Measurements from ENCODE around the gene MGAT4B.
A peak's percentile ranks its signal among the peaks of the same experiment; 100 is the strongest.
"Not testable (repeated sequence)": the region's sequence is repeated elsewhere in the genome, so short reads cannot be mapped to it uniquely, and the experiment has no call there.

Gene MGAT4B

GRCh38 chr5:179806250-179807048 lies at the start of gene MGAT4B:
TSS of gene MGAT4B (minus strand) at chr5:179806866. CDS start at chr5:179806583, 283 bp downstream.
- peak; percentile 76 for DNase-seq (ENCODE audit: low spot score)

GRCh38 chr5:179854356-179854755 lies 47.7 kb upstream of the MGAT4B start:
- no peak for DNase-seq (ENCODE audit: low spot score)

DNA sequence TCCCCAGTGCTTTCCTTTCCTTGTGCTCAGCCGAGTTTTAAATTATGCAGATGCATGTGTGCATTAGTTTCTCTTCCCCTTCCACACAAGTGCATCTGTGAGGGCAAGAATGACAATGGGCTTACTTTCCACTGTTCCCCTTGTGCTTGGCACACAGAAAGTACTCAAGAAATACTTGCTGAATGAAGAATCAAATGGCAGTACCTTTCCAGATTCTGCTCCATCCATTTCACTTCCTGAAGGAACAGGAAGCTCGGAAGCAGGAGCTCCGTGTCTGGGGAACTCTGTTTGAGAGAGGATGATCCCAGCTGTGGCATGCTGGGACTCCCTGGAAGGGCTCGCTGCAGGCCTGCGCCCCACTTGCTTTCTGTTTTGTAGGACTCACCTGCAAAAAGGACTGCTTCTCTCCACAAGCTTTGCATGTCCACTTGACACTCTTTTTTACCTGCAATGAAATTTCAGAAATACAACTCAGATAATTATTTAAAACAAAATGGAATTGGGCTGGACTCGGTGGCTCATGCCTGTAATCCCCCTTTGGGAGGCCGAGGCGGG lies 46.4 kb upstream of the MGAT4B start:
- DNase-seq (ENCODE audit: low spot score) = no peak

GRCh38 chr5:179841621-179842020 lies 35.0 kb upstream of the MGAT4B start:
- DNase-seq (ENCODE audit: low spot score) = no peak

GRCh38 chr5:179840766-179841165 lies 34.1 kb upstream of the MGAT4B start:
- DNase-seq (ENCODE audit: low spot score) = no peak

DNA sequence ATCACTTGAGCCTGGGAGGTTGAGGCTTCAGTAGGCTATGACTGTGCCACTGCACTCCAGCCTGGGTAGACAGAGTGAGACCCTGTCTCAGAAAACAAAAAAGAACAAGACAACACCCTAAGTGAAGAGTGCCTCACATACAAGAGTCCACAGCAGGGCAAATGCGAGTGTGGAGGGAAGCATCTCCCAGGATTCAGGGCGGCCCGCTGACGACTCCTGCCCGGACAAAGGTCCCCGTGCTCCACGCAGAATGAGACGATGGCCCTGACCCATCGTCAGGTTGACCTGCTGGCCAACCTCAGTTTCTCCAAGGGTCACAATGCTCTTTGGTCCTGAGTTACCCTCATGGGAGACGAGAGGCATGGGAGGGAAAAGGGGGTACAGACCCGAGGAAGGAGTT lies 33.7 kb upstream of the MGAT4B start:
- no peak for DNase-seq (ENCODE audit: low spot score)

DNA sequence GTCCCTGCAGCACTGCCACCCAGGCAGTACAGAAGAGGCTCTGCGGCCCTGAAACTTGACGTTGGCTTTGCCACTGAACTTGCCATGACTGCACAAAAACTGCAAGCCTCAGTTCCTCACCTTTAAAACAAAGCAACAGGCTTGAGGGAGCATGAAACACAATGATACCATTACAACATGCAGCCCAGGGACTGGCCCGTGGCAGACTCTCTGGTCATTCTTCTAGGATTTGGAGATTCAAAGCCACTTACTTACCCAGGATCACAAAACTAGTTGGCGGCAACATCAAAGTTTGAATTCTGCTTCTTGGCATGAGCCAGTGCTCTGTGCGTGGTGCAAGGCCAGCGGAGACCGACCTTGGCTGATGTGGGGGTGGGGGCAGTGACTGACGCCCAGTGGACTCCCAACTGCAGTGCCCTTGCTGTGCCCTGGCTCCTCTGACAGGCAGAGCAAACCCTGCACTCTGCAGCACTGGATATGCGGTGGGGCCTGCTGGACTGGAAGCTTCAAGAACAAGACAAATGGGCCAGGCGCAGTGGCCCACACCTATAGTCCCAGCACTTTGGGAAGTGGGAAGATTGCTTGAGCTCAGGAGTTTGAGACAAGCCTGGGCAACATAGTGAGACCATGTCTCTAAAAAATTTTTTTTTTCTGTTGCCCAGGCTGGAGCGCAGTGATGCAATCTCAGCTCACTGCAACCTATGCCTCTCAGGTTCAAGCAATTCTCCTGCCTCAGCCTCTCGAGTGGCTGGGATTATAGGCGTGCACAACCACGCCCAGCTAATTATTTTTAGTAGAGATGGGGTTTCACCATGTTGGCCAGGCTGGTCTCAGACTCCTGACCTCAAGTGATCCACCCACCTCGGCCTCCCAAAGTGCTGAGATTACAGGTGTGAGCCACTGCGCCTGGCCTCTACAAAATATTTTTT lies 32.9 kb upstream of the MGAT4B start:
- no peak for DNase-seq (ENCODE audit: low spot score)

DNA sequence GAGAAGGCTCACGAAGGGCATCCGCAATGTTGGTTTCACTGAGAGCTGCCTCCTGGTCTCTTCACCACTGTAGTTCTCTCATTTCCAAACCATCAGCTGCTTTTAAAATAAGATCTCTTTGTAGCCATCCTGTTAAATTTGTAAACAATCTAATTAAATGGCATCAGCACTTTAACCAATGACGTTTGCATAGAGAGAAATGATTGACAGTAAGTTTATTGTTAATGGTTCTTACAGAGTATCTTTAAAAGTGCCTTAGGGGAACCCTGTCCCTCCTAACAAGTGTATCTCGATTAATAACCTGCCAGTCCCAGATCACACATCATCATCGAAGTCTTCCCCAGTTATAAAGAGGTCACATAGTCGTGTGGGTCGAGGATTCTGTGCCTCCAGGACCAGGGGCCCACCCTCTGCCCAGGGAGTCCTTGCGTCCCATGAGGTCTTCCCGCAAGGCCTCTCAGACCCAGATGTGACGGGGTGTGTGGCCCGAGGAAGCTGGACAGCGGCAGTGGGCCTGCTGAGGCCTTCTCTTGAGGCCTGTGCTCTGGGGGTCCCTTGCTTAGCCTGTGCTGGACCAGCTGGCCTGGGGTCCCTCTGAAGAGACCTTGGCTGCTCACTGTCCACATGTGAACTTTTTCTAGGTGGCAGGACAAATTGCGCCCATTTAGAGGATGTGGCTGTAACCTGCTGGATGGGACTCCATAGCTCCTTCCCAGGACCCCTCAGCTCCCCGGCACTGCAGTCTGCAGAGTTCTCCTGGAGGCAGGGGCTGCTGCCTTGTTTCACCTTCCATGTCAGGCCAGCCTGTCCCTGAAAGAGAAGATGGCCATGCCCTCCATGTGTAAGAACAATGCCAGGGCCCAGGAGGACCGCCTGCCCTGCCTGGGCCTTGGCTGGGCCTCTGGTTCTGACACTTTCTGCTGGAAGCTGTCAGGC lies 30.7 kb upstream of the MGAT4B start:
- no peak for DNase-seq (ENCODE audit: low spot score)

GRCh38 chr5:179836225-179837019 lies 29.8 kb upstream of the MGAT4B start:
- no peak for DNase-seq (ENCODE audit: low spot score)

GRCh38 chr5:179834871-179835270 lies 28.2 kb upstream of the MGAT4B start:
- DNase-seq (ENCODE audit: low spot score) = not testable (repeated sequence)

DNA sequence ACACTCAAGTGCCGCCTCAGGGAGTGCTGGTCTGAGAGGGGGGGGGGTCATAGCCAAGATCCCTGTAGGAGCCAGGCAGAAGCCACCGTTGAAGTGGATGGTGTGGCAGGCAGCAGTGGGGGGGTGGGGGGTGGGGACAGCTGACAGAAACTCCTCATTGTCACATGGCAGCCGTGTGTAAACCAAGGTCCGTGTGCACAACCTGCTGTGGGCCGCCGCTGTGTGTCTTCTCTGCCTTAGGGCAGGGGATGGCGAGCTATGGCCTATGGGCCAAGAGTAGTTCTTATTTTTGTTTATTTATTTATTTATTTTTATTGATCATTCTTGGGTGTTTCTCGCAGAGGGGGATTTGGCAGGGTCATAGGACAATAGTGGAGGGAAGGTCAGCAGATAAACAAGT lies 27.5 kb upstream of the MGAT4B start:
- no peak for DNase-seq (ENCODE audit: low spot score)

DNA sequence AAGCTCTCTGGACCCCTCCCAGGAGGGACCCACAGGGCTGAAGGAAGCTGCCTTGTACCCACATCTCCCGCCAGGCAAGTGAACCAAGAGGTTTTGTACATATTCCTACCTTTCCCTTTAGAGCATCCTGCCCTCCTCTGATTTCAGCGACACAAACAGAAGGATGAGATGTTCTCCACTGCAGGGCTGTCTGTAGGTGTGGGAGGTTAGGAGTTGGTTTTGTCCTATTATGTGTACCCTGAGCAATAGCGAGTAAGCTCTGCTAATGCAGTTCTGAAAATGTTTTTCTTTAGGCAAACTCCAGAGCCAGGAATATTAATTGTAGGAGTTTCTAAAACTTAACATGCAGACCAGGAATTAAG lies 27.0 kb upstream of the MGAT4B start:
- DNase-seq (ENCODE audit: low spot score) = no peak

GRCh38 chr5:179833056-179833708 lies 26.5 kb upstream of the MGAT4B start:
- DNase-seq (ENCODE audit: low spot score) = no peak

GRCh38 chr5:179832039-179832745 lies 25.5 kb upstream of the MGAT4B start:
- DNase-seq (ENCODE audit: low spot score) = no peak

GRCh38 chr5:179830818-179831468 lies 24.3 kb upstream of the MGAT4B start:
- DNase-seq (ENCODE audit: low spot score) = no peak

DNA sequence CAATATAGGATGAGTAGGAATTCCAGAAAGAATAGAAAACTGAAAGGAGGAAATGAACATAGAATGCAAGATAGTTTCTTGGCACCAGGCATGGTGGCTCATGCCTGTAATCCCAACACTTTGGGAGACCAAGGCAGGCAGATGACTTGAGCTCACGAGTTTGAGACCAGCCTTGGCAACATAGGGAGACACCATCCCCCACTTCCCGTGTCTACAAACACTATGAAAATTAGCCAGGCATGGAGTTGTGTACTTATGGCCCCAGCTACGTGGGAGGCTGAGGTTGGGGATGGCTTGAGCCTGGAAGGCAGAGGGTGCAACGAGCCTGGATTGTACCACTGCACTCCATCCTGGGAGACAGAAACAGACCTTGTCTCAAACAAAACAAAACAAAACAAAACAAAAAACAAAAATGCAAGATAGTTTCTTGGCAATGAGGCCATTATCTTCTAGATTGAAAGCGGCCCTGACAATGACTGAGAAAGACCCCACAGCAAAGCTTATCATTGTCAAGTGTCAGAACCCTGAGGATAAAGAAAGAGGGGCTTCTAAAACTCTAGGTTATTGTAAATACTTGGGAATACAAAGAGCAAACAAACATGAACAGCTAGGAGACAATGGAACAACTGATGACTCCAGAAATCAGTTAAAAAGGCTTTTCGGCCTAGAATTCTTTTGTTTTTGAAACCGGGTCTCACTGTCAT lies 23.2 kb upstream of the MGAT4B start:
- DNase-seq (ENCODE audit: low spot score) = no peak

DNA sequence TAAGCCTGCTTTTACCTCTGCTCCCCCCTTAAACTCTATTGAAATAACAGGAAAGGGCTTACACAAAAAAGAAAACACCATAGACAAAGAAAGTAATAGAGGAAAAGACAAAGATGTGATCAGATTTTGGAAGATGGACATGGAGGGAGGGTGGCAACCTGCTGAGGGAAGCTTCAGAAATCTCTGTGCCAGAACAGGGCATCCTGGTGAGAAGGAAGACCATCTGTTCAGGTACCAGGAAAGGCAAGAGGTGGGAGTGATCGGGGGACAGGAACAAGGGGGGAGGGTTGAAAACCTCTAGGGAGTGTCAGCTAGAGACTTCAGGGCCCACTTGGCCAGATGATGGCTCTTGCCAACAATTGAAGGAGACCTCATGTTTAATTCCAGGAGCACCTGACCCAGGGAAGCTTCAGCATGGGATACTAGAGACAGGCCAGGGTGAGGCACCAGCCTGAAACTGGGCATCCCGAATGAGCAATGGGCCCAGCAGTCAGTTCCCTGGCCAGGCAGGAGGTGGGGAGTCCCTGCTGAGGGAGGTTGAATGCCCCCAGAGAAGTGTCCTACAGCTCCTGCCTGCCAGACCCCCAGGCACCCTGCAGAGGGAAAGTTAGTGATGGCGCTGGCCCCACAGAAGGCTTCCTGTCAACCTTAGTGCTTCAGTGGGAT lies 22.2 kb upstream of the MGAT4B start:
- DNase-seq (ENCODE audit: low spot score) = no peak

GRCh38 chr5:179827680-179828079 lies 21.0 kb upstream of the MGAT4B start:
- no peak for DNase-seq (ENCODE audit: low spot score)

All from ecto neural progenitor cell (in vitro differentiated cells).